BE2C (cell line): ENCODE data around the gene FAM120A.
A peak's percentile ranks its signal among the peaks of the same experiment; 100 is the strongest.

Experiments
- DNase-seq: peaks from one replicate; pipeline ENCODE4 v3.0.0-alpha.2; 2020
- H3K27me3 ChIP-seq: fragments of 250-450 bp; sonication (Bioruptor Pico); 2 replicates; pipeline ENCODE4 v1.5.1; 2020; ENCODE audit warnings: mild to moderate bottlenecking
- H3K36me3 ChIP-seq: fragments of 250-450 bp; sonication (Bioruptor Pico); 2 replicates; pipeline ENCODE4 v1.5.1; 2020; ENCODE audit warnings: mild to moderate bottlenecking
- H3K4me1 ChIP-seq: fragments of 250-450 bp; sonication (Bioruptor Pico); 2 replicates; pipeline ENCODE4 v1.5.1; 2020
- H3K4me3 ChIP-seq: 2 replicates; pipeline ENCODE4 v1.5.1; 2011; ENCODE audit warnings: low read depth, low read length
- H3K9me3 ChIP-seq: fragments of 250-450 bp; sonication (Bioruptor Pico); 2 replicates; pipeline ENCODE4 v1.5.1; 2020
- CTCF ChIP-seq: IDR thresholded peaks from 2 replicates; pipeline ENCODE4 v1.5.1; 2012; ENCODE audit warnings: mild to moderate bottlenecking, low read depth, low read length

The FAM120A gene

GRCh38 chr9:93479726-93480125 is 28.2 kb downstream of the FAM120A start:
- Histone ChIP-seq H3K4me1 (peaks cover 6% of the 10 kb centered on the region), H3K36me3 (peaks cover 47% of the 10 kb centered on the region), H3K9me3 (no peaks in the 10 kb centered on the region), H3K4me3 (no peak overlapping the region), H3K27me3 (no peaks in the 10 kb centered on the region)
- DNase-seq = no peak
- no peak for TF ChIP-seq CTCF

GRCh38 chr9:93480262-93480661 is 28.8 kb downstream of the FAM120A start:
- Histone ChIP-seq H3K4me1 (peaks cover 6% of the 10 kb centered on the region), H3K36me3 (peaks cover 50% of the 10 kb centered on the region), H3K9me3 (no peaks in the 10 kb centered on the region), H3K27me3 (no peaks in the 10 kb centered on the region), H3K4me3 (no peak overlapping the region)
- TF ChIP-seq CTCF = no peak
- peak; percentile 23 for DNase-seq

DNA sequence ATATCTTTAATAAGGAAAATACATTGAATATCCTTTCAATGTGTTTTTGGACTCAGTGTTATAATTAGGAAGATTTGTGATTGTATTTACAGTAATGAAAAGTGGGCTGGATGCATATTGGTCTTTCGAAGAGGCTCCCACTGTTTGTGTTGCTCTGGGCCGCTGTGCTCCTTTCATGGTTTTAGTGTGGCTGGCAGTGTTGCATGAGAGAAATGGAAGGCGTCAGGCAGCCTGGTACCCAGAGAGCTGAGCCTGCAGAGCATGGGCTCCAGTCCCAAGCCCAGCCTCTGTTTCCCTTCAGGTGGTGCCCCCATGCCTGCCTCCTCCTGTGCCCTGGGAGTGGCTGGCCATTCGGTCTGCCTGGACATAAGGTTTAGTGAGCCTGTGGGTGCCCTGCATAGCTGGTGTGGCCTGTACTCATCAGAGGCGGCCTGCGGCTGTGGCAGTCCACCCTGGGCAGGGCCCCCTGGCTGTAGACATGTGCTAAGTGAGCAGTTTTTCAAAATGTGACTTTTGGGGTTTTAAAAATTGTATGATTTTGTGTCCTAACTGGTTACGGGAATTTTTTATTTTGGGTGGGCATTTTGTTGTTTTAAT is 29.3 kb downstream of the FAM120A start:
- no peak for DNase-seq
- no peak overlapping the region for H3K4me3 ChIP-seq
- no peaks in the 10 kb centered on the region for H3K27me3 ChIP-seq
- peaks cover 6% of the 10 kb centered on the region for H3K4me1 ChIP-seq
- no peaks in the 10 kb centered on the region for H3K9me3 ChIP-seq
- peaks cover 50% of the 10 kb centered on the region for H3K36me3 ChIP-seq
- TF ChIP-seq CTCF = 0 out of 2 replicates have a peak, but pooled peaks have one; percentile 5

- H3K9me3 ChIP-seq = no peaks in the 10 kb centered on the region
- H3K36me3 ChIP-seq = peaks cover 46% of the 10 kb centered on the region
- no peak overlapping the region for H3K4me3 ChIP-seq
- H3K27me3 ChIP-seq = no peaks in the 10 kb centered on the region
- no peak for DNase-seq
- H3K4me1 ChIP-seq = peaks cover 6% of the 10 kb centered on the region
- TF ChIP-seq CTCF = no peak
Measured at GRCh38 chr9:93483497-93483896, 32.0 kb downstream of the FAM120A start.

- no peaks in the 10 kb centered on the region for H3K27me3 ChIP-seq
- no peaks in the 10 kb centered on the region for H3K4me1 ChIP-seq
- peaks cover 60% of the 10 kb centered on the region for H3K36me3 ChIP-seq
- TF ChIP-seq CTCF = no peak
- DNase-seq = no peak
- H3K9me3 ChIP-seq = no peaks in the 10 kb centered on the region; the same call in 1 of the 2 replicates
- no peak overlapping the region for H3K4me3 ChIP-seq
Measured at GRCh38 chr9:93486268-93486667, 34.8 kb downstream of the FAM120A start.

- Histone ChIP-seq H3K27me3 (no peaks in the 10 kb centered on the region), H3K4me1 (no peaks in the 10 kb centered on the region), H3K9me3 (no peaks in the 10 kb centered on the region; the same call in 1 of the 2 replicates), H3K4me3 (no peak overlapping the region), H3K36me3 (peaks cover 68% of the 10 kb centered on the region)
- DNase-seq = no peak
- TF ChIP-seq CTCF = no peak
Measured at GRCh38 chr9:93488244-93488643, 36.8 kb downstream of the FAM120A start.
